Colonic mucosa (tissue), 4 donors: Measurements from ENCODE around the gene TSSK3. TPM values are rescaled to one million over a fixed set of nuclear protein-coding genes. Genes with fewer than 3 reads are reported as not detected.

ENCODE experiments used
- DNase-seq: peaks from one replicate; pipeline ENCODE4 v3.0.0-alpha.2; 2020
- H3K27ac ChIP-seq: fragments of 200-600 bp; one replicate; pipeline ENCODE4 v1.8.0; 2021
- H3K27me3 ChIP-seq: fragments of 200-600 bp; one replicate; pipeline ENCODE4 v1.8.0; 2021
- H3K36me3 ChIP-seq: fragments of 200-600 bp; one replicate; pipeline ENCODE4 v1.8.0; 2021
- H3K4me1 ChIP-seq: fragments of 200-600 bp; one replicate; pipeline ENCODE4 v1.8.0; 2021; ENCODE audit warnings: mild to moderate bottlenecking
- H3K4me3 ChIP-seq: fragments of 200-600 bp; one replicate; pipeline ENCODE4 v1.8.0; 2021
- H3K9ac ChIP-seq, 2 donors: one replicate each; pipeline ENCODE4 v1.7.0; 2013; ENCODE audit warnings: control low read depth in 2 of 2, low read depth in 2 of 2, low read length in 2 of 2
- H3K9me3 ChIP-seq: fragments of 200-600 bp; one replicate; pipeline ENCODE4 v1.8.0; 2021
- intact Hi-C: fragments of 100-400 bp; cut with DNase I; formaldehyde crosslinking; loops from one replicate; pipeline ENCODE4 v1.14.1; 2022
- total RNA-seq, 2 donors: library from RNA; stranded (reverse); fragmentation: NEBNext Ultra II Directional in 1 of 2; extraction: Animal tissue kit (Norgen Biotek cat#: 25700) in 1 of 2; gene quantifications; one replicate each; pipeline ENCODE4 v1.2.1, GENCODE V29; 2021
- TF ChIP-seq, protein P1 (sequence below): fragments of 200-600 bp; IDR thresholded peaks from one replicate; pipeline ENCODE4 v1.8.0; 2022; ENCODE audit warnings: antibody characterized with exemption, mild to moderate bottlenecking
- donor health status: healthy.
- donor health status: DM: no; HTN: no; CAD: no.
- donor health status: DM: no; HTN: no; CAD: no.

The TSSK3 gene
- total RNA-seq, 2 donors from 2014 or later, result 0.61 to 0.99 TPM

DNA sequence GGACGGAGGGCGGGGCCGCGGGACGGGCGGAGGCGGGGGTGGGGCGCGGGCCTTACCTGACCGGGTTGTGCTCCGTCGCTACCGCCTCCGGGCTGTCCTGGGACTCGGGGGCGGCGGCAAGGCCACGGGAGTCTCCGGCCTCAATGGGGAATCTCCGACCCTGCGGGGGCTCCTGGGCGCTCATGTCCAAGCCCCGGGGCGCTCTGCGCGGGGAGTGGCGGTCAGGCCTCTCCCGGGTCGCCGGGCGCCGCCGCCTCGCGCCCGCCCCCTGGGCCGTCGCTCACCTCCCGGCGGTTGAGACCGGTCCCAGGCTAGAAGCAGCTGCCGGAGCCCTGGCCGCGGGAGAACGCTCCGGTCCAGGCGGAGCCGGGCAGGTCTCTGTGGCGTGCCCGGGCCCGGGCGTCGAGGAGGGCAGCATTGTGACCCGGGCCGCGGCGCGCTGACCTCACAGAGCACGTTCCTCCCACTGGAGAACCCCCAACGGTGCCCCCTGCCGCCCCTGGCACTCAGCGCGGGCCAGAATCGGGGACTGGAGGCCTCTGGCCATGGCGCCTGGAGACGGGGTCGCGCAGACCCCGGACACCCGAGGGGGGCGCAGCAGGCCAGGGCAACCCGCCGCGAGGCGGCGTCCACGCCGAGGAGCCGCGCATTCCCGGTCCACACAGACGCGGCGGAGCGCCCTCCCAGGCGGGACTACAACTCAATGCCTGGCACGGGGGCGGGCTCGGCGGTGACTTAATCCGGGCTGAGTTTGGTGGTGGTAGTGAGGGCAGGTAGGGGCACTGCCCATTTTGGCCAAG is 465 bp upstream of the TSSK3 start:
- Histone ChIP-seq H3K4me3 (peak overlapping the region; percentile 47), H3K27ac (no peak overlapping the region), H3K9me3 (no peaks in the 10 kb centered on the region), H3K4me1 (peaks cover 4% of the 10 kb centered on the region), H3K27me3 (no peaks in the 10 kb centered on the region), H3K36me3 (peaks cover 4% of the 10 kb centered on the region), H3K9ac (peak overlapping the region; percentile 28 to 66)
- TF ChIP-seq, protein P1, sequence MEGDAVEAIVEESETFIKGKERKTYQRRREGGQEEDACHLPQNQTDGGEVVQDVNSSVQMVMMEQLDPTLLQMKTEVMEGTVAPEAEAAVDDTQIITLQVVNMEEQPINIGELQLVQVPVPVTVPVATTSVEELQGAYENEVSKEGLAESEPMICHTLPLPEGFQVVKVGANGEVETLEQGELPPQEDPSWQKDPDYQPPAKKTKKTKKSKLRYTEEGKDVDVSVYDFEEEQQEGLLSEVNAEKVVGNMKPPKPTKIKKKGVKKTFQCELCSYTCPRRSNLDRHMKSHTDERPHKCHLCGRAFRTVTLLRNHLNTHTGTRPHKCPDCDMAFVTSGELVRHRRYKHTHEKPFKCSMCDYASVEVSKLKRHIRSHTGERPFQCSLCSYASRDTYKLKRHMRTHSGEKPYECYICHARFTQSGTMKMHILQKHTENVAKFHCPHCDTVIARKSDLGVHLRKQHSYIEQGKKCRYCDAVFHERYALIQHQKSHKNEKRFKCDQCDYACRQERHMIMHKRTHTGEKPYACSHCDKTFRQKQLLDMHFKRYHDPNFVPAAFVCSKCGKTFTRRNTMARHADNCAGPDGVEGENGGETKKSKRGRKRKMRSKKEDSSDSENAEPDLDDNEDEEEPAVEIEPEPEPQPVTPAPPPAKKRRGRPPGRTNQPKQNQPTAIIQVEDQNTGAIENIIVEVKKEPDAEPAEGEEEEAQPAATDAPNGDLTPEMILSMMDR, result peak; percentile 26
- peak; percentile 58 for DNase-seq
- intact Hi-C loops, result no loop called here

- H3K36me3 ChIP-seq, result peaks cover 17% of the 10 kb centered on the region
Measured at GRCh38 chr1:32363713-32364112, 1.4 kb downstream of the TSSK3 start.

DNA sequence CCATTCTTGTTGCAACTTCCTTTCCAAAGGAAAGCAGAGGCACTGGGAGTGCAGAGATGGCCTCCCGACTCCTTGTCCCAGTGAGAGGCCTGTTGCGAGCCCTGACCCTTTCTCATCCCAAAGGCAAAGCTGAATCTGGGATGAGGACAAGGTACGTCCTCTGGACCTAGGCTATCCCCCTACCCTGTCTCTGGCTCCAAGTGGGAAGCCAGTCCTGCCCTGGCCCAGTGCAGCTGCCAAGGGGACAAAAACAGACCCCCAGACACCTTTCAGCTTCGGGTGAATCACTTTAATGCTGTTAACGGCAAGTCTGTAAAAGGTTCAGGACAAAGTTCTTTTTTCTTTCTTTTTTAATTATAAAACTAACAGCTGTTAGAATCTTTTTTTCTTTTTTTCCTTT is 2.5 kb downstream of the TSSK3 start:
- TF ChIP-seq, protein P1, result no peak
- intact Hi-C loops, result no loop called here
- no peak for DNase-seq
- Histone ChIP-seq H3K27ac (no peak overlapping the region), H3K9me3 (no peaks in the 10 kb centered on the region), H3K9ac (no peak overlapping the region), H3K27me3 (no peaks in the 10 kb centered on the region), H3K4me3 (no peak overlapping the region), H3K4me1 (peaks cover 4% of the 10 kb centered on the region), H3K36me3 (peaks cover 22% of the 10 kb centered on the region)

More at GRCh38 chr1:32363713-32364112, 1.4 kb downstream of the TSSK3 start:
- no peak overlapping the region for H3K4me3 ChIP-seq
- H3K9ac ChIP-seq, result no peak overlapping the region
- H3K9me3 ChIP-seq, result no peaks in the 10 kb centered on the region
- intact Hi-C loops, result no loop called here
- no peak overlapping the region for H3K27ac ChIP-seq
- no peak for DNase-seq
- no peaks in the 10 kb centered on the region for H3K27me3 ChIP-seq
- peaks cover 4% of the 10 kb centered on the region for H3K4me1 ChIP-seq
- TF ChIP-seq, protein P1, result no peak

GRCh38 chr1:32365445-32365844 is 3.1 kb downstream of the TSSK3 start:
- Histone ChIP-seq H3K9me3 (no peaks in the 10 kb centered on the region), H3K4me1 (peaks cover 4% of the 10 kb centered on the region), H3K9ac (no peak overlapping the region), H3K27me3 (no peaks in the 10 kb centered on the region), H3K36me3 (peaks cover 22% of the 10 kb centered on the region), H3K4me3 (no peak overlapping the region), H3K27ac (no peak overlapping the region)
- intact Hi-C loops, result no loop called here
- TF ChIP-seq, protein P1, result no peak
- DNase-seq, result no peak

- Histone ChIP-seq H3K9ac (no peak overlapping the region), H3K27ac (no peak overlapping the region), H3K27me3 (no peaks in the 10 kb centered on the region), H3K4me3 (no peak overlapping the region), H3K36me3 (peaks cover 22% of the 10 kb centered on the region), H3K4me1 (no peaks in the 10 kb centered on the region), H3K9me3 (no peaks in the 10 kb centered on the region)
- no peak for DNase-seq
- TF ChIP-seq, protein P1, result no peak
- intact Hi-C loops, result no loop called here
Measured at GRCh38 chr1:32367912-32368635, 5.7 kb downstream of the TSSK3 start.
